Measurements from ENCODE around the gene PRKG1. TPM values are rescaled to one million over a fixed set of nuclear protein-coding genes. Genes with fewer than 3 reads are reported as not detected.

Gene PRKG1
- total and polyA plus RNA-seq, 2 of the 8 experiments (the other 6 are each of a cell fraction or from before 2014, with no cell fraction given), result 4.2 to 15.2 TPM

- H3K4me2 ChIP-seq (ENCODE audit: insufficient read depth in 1 of 2, low read depth in 2 of 2, low read length in 2 of 2), result no peak overlapping the region
- POLR2A ChIA-PET (ENCODE audit: partially characterized antibody), result no interaction called here
- H3K18ac ChIP-seq (ENCODE audit: extremely low read depth, low read length), result no peak overlapping the region
- CTCF ChIA-PET (ENCODE audit: partially characterized antibody), result interaction anchor here (0.7 to 0.8 kb wide), 2 partner anchors 9 to 27 kb away, joined by 3 read pairs; no protein-coding TSS in a partner anchor
- H2BK120ac ChIP-seq (replicated peaks; ENCODE audit: low read depth, low read length), result no peak overlapping the region
- no peaks in the 10 kb centered on the region for H3K79me2 ChIP-seq (ENCODE audit: control insufficient read depth in 1 of 2, insufficient read depth in 2 of 2, low read length in 2 of 2)
- H3K56ac ChIP-seq (replicated peaks; ENCODE audit: insufficient read length, low read depth, low read length), result no peak overlapping the region
- no peaks in the 10 kb centered on the region for H3K36me3 ChIP-seq (ENCODE audit: control insufficient read depth in 2 of 4, insufficient read depth in 4 of 4, low read length in 3 of 4)
- no peak overlapping the region for H2AFZ ChIP-seq (ENCODE audit: low read length)
- TF ChIP-seq KDM5A (IDR thresholded peaks at IDR 0.05; ENCODE audit: low read length), result no peak
- no peak for TF ChIP-seq JUN (IDR thresholded peaks at IDR 0.05; ENCODE audit: low read depth, low read length)
- no peak for TF ChIP-seq SIN3A (conservative IDR thresholded peaks at IDR 0.05 in 1 of 2, IDR thresholded peaks at IDR 0.05 in 1 of 2; ENCODE audit: low read depth in 1 of 2, low read length in 2 of 2)
- TF ChIP-seq MAFK (IDR thresholded peaks at IDR 0.05; ENCODE audit: low read depth, low read length), result no peak
- no peak for TF ChIP-seq CHD1 (IDR thresholded peaks at IDR 0.05; ENCODE audit: low read depth, low read length)
- no peak for TF ChIP-seq RAD21 (IDR thresholded peaks at IDR 0.05 in 1 of 2, conservative IDR thresholded peaks at IDR 0.05 in 1 of 2; ENCODE audit: low read depth in 2 of 2, low read length in 2 of 2)
- no peak for TF ChIP-seq KDM1A (IDR thresholded peaks at IDR 0.05; ENCODE audit: borderline replicate concordance, low read length)
- no peak for TF ChIP-seq USF2 (IDR thresholded peaks at IDR 0.05; ENCODE audit: low read length)
- FAIRE-seq (no peak), DNase-seq (ENCODE audit: low read depth in 1 of 2, low spot score in 2 of 2) (no peak)
- H2BK5ac ChIP-seq (ENCODE audit: low read depth, low read length), result no peak overlapping the region
- no peak overlapping the region for H4K91ac ChIP-seq (replicated peaks; ENCODE audit: insufficient read length, low read length)
- no peaks in the 10 kb centered on the region for H3K23me2 ChIP-seq (ENCODE audit: low read depth, low read length)
- no peak overlapping the region for H3K4ac ChIP-seq (replicated peaks; ENCODE audit: insufficient read length, low read depth, low read length)
- H2BK12ac ChIP-seq (ENCODE audit: low read depth, low read length), result no peak overlapping the region
- 92% methylated on average over 4 of the region's 4 CpGs; no CpG with 5 or more reads in 1 of the 2 experiments for WGBS, 2 experiments (ENCODE audit: extremely low coverage in 1 of 2, insufficient coverage in 1 of 2, insufficient read length in 1 of 2, insufficient replicate concordance in 2 of 2, low coverage in 1 of 2, low lambda C conversion rate in 2 of 2, missing lambda C conversion rate in 1 of 2)
- H4K5ac ChIP-seq (ENCODE audit: insufficient read length, low read depth, low read length), result no peak overlapping the region
- no peak overlapping the region for H2BK20ac ChIP-seq (ENCODE audit: low read length)
- H3K9ac ChIP-seq (replicated peaks in 1 of 4; ENCODE audit: extremely low read depth in 1 of 4, low read depth in 3 of 4, low read length in 3 of 4), result no peak overlapping the region
- no peak overlapping the region for H2BK15ac ChIP-seq (ENCODE audit: low read length)
- H3K79me1 ChIP-seq (ENCODE audit: low read depth, low read length), result no peaks in the 10 kb centered on the region; the same call in 1 of the 2 replicates
- no peak overlapping the region for H3K23ac ChIP-seq (ENCODE audit: insufficient read length)
- H4K20me1 ChIP-seq (replicated peaks in 1 of 2; ENCODE audit: control insufficient read depth in 1 of 2, insufficient read depth in 2 of 2, low read length in 2 of 2), result no peaks in the 10 kb centered on the region
- no peak overlapping the region for H3K27ac ChIP-seq (ENCODE audit: low read depth, low read length)
- no peak overlapping the region for H3K4me3 ChIP-seq (ENCODE audit: extremely low read depth in 1 of 4, insufficient read depth in 2 of 4, low read depth in 3 of 4, low read length in 4 of 4)
- H4K8ac ChIP-seq (ENCODE audit: extremely low read depth, insufficient read depth, low read length), result no peak overlapping the region
- 0 out of 7 replicates have a peak, but pooled peaks cover 0 to 1% (median 0%) of the 10 kb centered on the region in 4 experiments for H3K4me1 ChIP-seq (replicated peaks in 1 of 4; ENCODE audit: control insufficient read depth in 3 of 4, insufficient read depth in 4 of 4, low read length in 3 of 4)
- H3K9me3 ChIP-seq (ENCODE audit: insufficient read depth in 2 of 2, low read depth in 1 of 2, low read length in 1 of 2), result no peaks in the 10 kb centered on the region
- H2AK5ac ChIP-seq (ENCODE audit: low read depth, low read length), result no peak overlapping the region
- no peak overlapping the region for H3K14ac ChIP-seq (ENCODE audit: insufficient read length)
- no peaks in the 10 kb centered on the region for H3K27me3 ChIP-seq (replicated peaks in 1 of 4; ENCODE audit: control insufficient read depth in 3 of 4, extremely low read depth in 1 of 4, insufficient read depth in 3 of 4, low read length in 3 of 4)
Observed at GRCh38 chr10:51180141-51180540, 105.9 kb downstream of the PRKG1 start.

Measured in H1 (cell line).